Measurements from ENCODE around the gene FERMT3. TPM values are rescaled to one million over a fixed set of nuclear protein-coding genes. Genes with fewer than 3 reads are reported as not detected.

Gene FERMT3
- total and polyA plus RNA-seq, 2 of the 13 experiments (the other 11 are each of a cell fraction or from before 2014, with no cell fraction given): 0.29 TPM; not detected in 1

- TF ChIP-seq AHDC1 (CRISPR knock-in tag; IDR thresholded peaks at IDR 0.05; ENCODE audit: borderline replicate concordance) (no peak; the same call in 1 of the 2 replicates), MATR3 (CRISPR knock-in tag; IDR thresholded peaks at IDR 0.05) (no peak), ZNF383 (CRISPR knock-in tag; IDR thresholded peaks at IDR 0.05; ENCODE audit: borderline replicate concordance) (no peak), ZC3H13 (CRISPR knock-in tag; IDR thresholded peaks at IDR 0.05) (no peak), FOXM1 (CRISPR knock-in tag; IDR thresholded peaks at IDR 0.05) (no peak), CBX2 (IDR thresholded peaks at IDR 0.05; ENCODE audit: low read depth, low read length) (no peak), CBX2 (CRISPR knock-in tag; IDR thresholded peaks at IDR 0.05; ENCODE audit: low read depth) (no peak), ELF3 (CRISPR knock-in tag; IDR thresholded peaks at IDR 0.05) (peak; percentile 45; the same call in 1 of the 2 replicates), CHCHD3 (CRISPR knock-in tag; IDR thresholded peaks at IDR 0.05) (no peak), ISX (CRISPR knock-in tag; conservative IDR thresholded peaks at IDR 0.05) (no peak; the same call in 1 of the 2 replicates), ZNF18 (CRISPR knock-in tag; IDR thresholded peaks at IDR 0.05; ENCODE audit: insufficient replicate concordance) (peak; percentile 0), HNF1B (CRISPR knock-in tag; IDR thresholded peaks at IDR 0.05) (no peak), ZNF619 (CRISPR knock-in tag; IDR thresholded peaks at IDR 0.05) (no peak), ZNF24 (IDR thresholded peaks at IDR 0.05) (no peak), ZNF550 (CRISPR knock-in tag; IDR thresholded peaks at IDR 0.05; ENCODE audit: borderline replicate concordance) (no peak), TP53 (CRISPR knock-in tag; conservative IDR thresholded peaks at IDR 0.05) (no peak), ZBTB10 (CRISPR knock-in tag; IDR thresholded peaks at IDR 0.05; ENCODE audit: borderline replicate concordance) (peak; percentile 59; the same call in 1 of the 2 replicates), HMGA1 (CRISPR knock-in tag; conservative IDR thresholded peaks at IDR 0.05) (no peak)
These were observed 20.6 kb upstream of the FERMT3 start, which contains the start of gene STIP1 (continued) for GRCh38 chr11:64185693-64186491.
